SK-N-SH treated with all-trans-retinoic acid at 6 μM for 48 hours (cell line): ENCODE results near the gene STK4.

Experiments
- ATAC-seq: fragments of 200-7000 bp; cut with Tn5 transposase; 3 replicates; pipeline ENCODE4 v1.9.1; 2020; ENCODE audit warnings: mild to moderate bottlenecking, moderate library complexity
- BACH2 ChIP-seq: fragments of 250-450 bp; sonication (Bioruptor Pico); IDR thresholded peaks from 2 replicates; pipeline ENCODE4 v1.9.0; 2021; ENCODE audit warnings: mild to moderate bottlenecking, borderline replicate concordance
- CSDC2 ChIP-seq: fragments of 250-450 bp; sonication (Bioruptor Pico); IDR thresholded peaks from 2 replicates; pipeline ENCODE4 v1.5.0; 2020; ENCODE audit warnings: mild to moderate bottlenecking, moderate library complexity
- ESRRG ChIP-seq: fragments of 250-450 bp; sonication (Bioruptor Pico); IDR thresholded peaks from 2 replicates; pipeline ENCODE4 v1.6.1; 2021; ENCODE audit warnings: mild to moderate bottlenecking
- GLIS3 ChIP-seq: fragments of 250-450 bp; sonication (Bioruptor Pico); IDR thresholded peaks from 2 replicates; pipeline ENCODE4 v1.5.0; 2020; ENCODE audit warnings: mild to moderate bottlenecking, moderate library complexity
- PPARA ChIP-seq: fragments of 250-450 bp; sonication (Bioruptor Pico); IDR thresholded peaks from 2 replicates; pipeline ENCODE4 v1.5.0; 2020; ENCODE audit warnings: mild to moderate bottlenecking, borderline replicate concordance
- RARB ChIP-seq: fragments of 250-450 bp; sonication (Bioruptor Pico); IDR thresholded peaks from 2 replicates; pipeline ENCODE4 v1.8.0; 2021; ENCODE audit warnings: mild to moderate bottlenecking, moderate library complexity
- TOX ChIP-seq: fragments of 250-450 bp; sonication (Bioruptor Pico); IDR thresholded peaks from 2 replicates; pipeline ENCODE4 v1.8.0; 2021; ENCODE audit warnings: mild to moderate bottlenecking, moderate library complexity, borderline replicate concordance
- ZFP3 ChIP-seq: fragments of 250-450 bp; sonication (Bioruptor Pico); IDR thresholded peaks from 2 replicates; pipeline ENCODE4 v1.5.0; 2020; ENCODE audit warnings: mild to moderate bottlenecking, moderate library complexity
- ZFP30 ChIP-seq: fragments of 450-650 bp; formaldehyde crosslinking; IDR thresholded peaks from 2 replicates; pipeline ENCODE4 v1.5.0; 2022; ENCODE audit warnings: mild to moderate bottlenecking, moderate library complexity
- ZNF565 ChIP-seq: fragments of 450-650 bp; formaldehyde crosslinking; conservative IDR thresholded peaks from 2 replicates; pipeline ENCODE4 v1.5.0; 2020; ENCODE audit warnings: low read depth, mild to moderate bottlenecking, moderate library complexity
- ZNF70 ChIP-seq: fragments of 450-650 bp; formaldehyde crosslinking; IDR thresholded peaks from 2 replicates; pipeline ENCODE4 v1.5.0; 2020; ENCODE audit warnings: mild to moderate bottlenecking, moderate library complexity
- TF ChIP-seq, protein P1 (sequence below): fragments of 250-450 bp; sonication (Bioruptor Pico); IDR thresholded peaks from 2 replicates; pipeline ENCODE4 v1.8.0; 2020; ENCODE audit warnings: mild to moderate bottlenecking, moderate library complexity, borderline replicate concordance
- TF ChIP-seq, protein P2 (sequence below): fragments of 250-450 bp; sonication (Bioruptor Pico); IDR thresholded peaks from 2 replicates; pipeline ENCODE4 v1.5.1; 2020; ENCODE audit warnings: low read depth, mild to moderate bottlenecking, moderate library complexity
- TF ChIP-seq, protein P3 (sequence below): fragments of 250-450 bp; sonication (Bioruptor Pico); IDR thresholded peaks from 2 replicates; pipeline ENCODE4 v1.5.1; 2021; ENCODE audit warnings: mild to moderate bottlenecking, moderate library complexity
- TF ChIP-seq, protein P4 (sequence below): fragments of 250-450 bp; sonication (Bioruptor Pico); IDR thresholded peaks from 2 replicates; pipeline ENCODE4 v1.5.0; 2020; ENCODE audit warnings: mild to moderate bottlenecking, moderate library complexity
- TF ChIP-seq, protein P5 (sequence below): fragments of 250-450 bp; sonication (Bioruptor Pico); IDR thresholded peaks from 2 replicates; pipeline ENCODE4 v1.8.0; 2021; ENCODE audit warnings: low read depth, mild to moderate bottlenecking, moderate library complexity, borderline replicate concordance

The STK4 gene

DNA sequence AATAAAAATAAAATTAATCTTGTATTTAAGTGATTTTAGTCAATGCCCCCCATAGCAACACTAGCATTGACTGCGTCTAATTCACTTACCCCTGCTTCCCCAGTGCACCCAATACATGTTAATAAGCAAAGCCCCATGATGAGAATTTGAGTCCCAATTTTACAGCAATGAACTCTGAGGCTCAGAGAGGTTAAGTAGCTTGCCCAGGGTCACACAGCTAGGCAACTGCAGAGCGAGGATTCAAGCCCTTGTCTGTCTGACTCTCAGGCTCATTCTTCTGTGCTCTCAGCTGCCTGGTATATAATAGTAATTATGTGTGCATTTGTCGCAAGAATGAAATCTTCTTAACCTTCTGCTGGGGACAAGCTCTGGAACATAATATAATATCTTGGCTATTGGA is 48.0 kb upstream of the STK4 start (continued):
- TF ChIP-seq, protein P1, sequence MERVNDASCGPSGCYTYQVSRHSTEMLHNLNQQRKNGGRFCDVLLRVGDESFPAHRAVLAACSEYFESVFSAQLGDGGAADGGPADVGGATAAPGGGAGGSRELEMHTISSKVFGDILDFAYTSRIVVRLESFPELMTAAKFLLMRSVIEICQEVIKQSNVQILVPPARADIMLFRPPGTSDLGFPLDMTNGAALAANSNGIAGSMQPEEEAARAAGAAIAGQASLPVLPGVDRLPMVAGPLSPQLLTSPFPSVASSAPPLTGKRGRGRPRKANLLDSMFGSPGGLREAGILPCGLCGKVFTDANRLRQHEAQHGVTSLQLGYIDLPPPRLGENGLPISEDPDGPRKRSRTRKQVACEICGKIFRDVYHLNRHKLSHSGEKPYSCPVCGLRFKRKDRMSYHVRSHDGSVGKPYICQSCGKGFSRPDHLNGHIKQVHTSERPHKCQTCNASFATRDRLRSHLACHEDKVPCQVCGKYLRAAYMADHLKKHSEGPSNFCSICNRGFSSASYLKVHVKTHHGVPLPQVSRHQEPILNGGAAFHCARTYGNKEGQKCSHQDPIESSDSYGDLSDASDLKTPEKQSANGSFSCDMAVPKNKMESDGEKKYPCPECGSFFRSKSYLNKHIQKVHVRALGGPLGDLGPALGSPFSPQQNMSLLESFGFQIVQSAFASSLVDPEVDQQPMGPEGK (CRISPR knock-in tag), result no peak
- no peak for TF ChIP-seq RARB (CRISPR knock-in tag)
- TF ChIP-seq, protein P2, sequence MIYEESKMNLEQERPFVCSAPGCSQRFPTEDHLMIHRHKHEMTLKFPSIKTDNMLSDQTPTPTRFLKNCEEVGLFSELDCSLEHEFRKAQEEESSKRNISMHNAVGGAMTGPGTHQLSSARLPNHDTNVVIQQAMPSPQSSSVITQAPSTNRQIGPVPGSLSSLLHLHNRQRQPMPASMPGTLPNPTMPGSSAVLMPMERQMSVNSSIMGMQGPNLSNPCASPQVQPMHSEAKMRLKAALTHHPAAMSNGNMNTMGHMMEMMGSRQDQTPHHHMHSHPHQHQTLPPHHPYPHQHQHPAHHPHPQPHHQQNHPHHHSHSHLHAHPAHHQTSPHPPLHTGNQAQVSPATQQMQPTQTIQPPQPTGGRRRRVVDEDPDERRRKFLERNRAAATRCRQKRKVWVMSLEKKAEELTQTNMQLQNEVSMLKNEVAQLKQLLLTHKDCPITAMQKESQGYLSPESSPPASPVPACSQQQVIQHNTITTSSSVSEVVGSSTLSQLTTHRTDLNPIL (CRISPR knock-in tag), result no peak
- no peak for TF ChIP-seq BACH2

DNA sequence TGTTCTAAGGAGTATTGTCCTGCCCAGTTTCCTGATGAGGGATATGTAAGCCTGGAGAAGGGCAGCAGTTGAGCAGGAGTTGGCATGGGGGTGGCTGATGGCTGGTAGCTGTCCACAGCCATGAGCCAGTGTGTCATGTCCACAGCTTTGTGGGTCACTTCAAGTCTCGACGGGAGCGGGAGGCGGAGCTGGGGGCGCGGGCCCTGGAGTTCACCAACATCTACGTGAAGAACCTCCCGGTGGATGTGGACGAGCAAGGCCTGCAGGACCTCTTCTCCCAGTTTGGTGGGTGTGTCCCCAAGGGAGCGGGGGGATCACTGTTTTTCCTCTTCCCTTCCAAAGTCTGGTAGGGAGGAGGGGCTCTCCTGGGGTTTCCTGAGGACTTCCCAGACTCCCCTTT is 47.6 kb upstream of the STK4 start:
- TF ChIP-seq, protein P3, sequence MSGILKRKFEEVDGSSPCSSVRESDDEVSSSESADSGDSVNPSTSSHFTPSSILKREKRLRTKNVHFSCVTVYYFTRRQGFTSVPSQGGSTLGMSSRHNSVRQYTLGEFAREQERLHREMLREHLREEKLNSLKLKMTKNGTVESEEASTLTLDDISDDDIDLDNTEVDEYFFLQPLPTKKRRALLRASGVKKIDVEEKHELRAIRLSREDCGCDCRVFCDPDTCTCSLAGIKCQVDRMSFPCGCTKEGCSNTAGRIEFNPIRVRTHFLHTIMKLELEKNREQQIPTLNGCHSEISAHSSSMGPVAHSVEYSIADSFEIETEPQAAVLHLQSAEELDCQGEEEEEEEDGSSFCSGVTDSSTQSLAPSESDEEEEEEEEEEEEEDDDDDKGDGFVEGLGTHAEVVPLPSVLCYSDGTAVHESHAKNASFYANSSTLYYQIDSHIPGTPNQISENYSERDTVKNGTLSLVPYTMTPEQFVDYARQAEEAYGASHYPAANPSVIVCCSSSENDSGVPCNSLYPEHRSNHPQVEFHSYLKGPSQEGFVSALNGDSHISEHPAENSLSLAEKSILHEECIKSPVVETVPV (CRISPR knock-in tag), result no peak
- ATAC-seq, result no peak

DNA sequence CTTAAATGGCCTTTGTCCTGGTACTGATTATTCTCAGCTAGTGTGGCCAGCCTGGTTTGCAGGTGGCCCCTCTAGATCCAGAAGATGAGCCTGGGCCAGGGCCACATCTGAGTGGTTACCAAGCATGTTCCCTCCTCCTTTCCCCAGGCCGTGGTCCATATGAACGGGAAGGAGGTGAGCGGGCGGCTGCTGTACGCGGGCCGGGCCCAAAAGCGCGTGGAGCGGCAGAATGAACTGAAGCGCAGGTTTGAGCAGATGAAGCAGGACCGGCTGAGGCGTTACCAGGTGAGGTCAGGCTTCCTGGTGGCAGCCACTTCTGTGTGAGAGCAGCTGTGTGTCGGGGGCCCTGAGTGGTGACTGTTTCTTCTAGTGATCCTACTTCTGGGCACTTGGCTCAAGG is 44.9 kb upstream of the STK4 start:
- no peak for ATAC-seq
- TF ChIP-seq, protein P3 (CRISPR knock-in tag), result no peak
- TF ChIP-seq ZFP3 (CRISPR knock-in tag) (no peak), ESRRG (CRISPR knock-in tag) (no peak), GLIS3 (CRISPR knock-in tag) (no peak), ZNF565 (CRISPR knock-in tag) (no peak), BACH2 (no peak), ZNF70 (no peak), ZFP30 (no peak), RARB (CRISPR knock-in tag) (no peak), PPARA (CRISPR knock-in tag) (no peak), TOX (CRISPR knock-in tag) (no peak), CSDC2 (CRISPR knock-in tag) (no peak)
- TF ChIP-seq, protein P2 (CRISPR knock-in tag), result no peak
- TF ChIP-seq, protein P1 (CRISPR knock-in tag), result no peak
- TF ChIP-seq, protein P4, sequence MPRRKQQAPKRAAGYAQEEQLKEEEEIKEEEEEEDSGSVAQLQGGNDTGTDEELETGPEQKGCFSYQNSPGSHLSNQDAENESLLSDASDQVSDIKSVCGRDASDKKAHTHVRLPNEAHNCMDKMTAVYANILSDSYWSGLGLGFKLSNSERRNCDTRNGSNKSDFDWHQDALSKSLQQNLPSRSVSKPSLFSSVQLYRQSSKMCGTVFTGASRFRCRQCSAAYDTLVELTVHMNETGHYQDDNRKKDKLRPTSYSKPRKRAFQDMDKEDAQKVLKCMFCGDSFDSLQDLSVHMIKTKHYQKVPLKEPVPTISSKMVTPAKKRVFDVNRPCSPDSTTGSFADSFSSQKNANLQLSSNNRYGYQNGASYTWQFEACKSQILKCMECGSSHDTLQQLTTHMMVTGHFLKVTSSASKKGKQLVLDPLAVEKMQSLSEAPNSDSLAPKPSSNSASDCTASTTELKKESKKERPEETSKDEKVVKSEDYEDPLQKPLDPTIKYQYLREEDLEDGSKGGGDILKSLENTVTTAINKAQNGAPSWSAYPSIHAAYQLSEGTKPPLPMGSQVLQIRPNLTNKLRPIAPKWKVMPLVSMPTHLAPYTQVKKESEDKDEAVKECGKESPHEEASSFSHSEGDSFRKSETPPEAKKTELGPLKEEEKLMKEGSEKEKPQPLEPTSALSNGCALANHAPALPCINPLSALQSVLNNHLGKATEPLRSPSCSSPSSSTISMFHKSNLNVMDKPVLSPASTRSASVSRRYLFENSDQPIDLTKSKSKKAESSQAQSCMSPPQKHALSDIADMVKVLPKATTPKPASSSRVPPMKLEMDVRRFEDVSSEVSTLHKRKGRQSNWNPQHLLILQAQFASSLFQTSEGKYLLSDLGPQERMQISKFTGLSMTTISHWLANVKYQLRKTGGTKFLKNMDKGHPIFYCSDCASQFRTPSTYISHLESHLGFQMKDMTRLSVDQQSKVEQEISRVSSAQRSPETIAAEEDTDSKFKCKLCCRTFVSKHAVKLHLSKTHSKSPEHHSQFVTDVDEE (CRISPR knock-in tag), result no peak
- TF ChIP-seq, protein P5, sequence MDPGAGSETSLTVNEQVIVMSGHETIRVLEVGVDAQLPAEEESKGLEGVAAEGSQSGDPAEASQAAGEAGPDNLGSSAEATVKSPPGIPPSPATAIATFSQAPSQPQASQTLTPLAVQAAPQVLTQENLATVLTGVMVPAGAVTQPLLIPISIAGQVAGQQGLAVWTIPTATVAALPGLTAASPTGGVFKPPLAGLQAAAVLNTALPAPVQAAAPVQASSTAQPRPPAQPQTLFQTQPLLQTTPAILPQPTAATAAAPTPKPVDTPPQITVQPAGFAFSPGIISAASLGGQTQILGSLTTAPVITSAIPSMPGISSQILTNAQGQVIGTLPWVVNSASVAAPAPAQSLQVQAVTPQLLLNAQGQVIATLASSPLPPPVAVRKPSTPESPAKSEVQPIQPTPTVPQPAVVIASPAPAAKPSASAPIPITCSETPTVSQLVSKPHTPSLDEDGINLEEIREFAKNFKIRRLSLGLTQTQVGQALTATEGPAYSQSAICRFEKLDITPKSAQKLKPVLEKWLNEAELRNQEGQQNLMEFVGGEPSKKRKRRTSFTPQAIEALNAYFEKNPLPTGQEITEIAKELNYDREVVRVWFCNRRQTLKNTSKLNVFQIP (CRISPR knock-in tag), result no peak
